ENCODE measurements around the gene ATP13A4.

Gene ATP13A4

DNA sequence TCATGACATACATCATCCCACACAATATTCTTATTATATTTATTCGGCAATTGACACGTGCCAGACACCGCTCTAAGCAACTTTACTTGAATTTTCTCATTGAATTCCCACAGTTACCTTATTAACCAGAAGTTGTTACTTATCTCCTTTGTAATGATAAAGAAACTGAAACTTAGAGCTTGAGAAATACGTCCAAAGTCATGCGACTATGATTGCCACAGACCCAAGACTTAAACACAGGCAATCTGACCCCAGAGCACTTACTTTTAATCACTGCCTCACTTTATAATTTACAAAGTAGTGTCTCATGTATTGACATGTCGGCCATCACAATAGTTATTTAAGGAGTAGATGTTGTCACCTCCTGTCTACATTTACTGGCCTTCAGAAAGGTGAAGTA lies 64.7 kb downstream of the ATP13A4 start:
- no peak for DNase-seq

DNA sequence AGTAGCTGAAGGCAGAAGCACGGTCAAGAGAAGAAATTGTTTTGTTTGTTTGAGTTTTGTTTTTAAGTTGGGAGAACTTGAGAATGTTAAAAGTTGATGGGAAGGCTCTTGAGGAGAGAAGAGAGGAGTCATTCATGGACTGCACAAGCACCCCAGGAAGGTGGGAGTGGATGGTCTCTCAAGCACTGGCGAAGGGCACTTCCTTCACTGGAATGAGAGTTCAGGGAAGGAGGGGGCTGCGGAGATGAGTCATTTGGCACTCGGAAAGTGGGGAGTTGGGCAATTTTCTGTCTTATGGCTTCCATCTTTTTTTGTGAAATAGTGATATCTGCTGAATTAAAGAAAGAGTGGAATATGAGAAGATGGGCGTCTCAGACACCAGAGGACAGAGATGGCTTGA lies 66.0 kb downstream of the ATP13A4 start:
- no peak for DNase-seq

- no peak for DNase-seq
Observed at GRCh38 chr3:193483988-193484539, 70.6 kb downstream of the ATP13A4 start.

GRCh38 chr3:193481436-193481835 lies 73.3 kb downstream of the ATP13A4 start:
- DNase-seq: no peak

- DNase-seq: no peak
Observed at GRCh38 chr3:193474446-193474845, 80.2 kb downstream of the ATP13A4 start.

- DNase-seq: no peak
Observed at GRCh38 chr3:193470710-193471109, 84.0 kb downstream of the ATP13A4 start.

GRCh38 chr3:193465992-193466608 lies 88.6 kb downstream of the ATP13A4 start:
- DNase-seq: no peak

DNA sequence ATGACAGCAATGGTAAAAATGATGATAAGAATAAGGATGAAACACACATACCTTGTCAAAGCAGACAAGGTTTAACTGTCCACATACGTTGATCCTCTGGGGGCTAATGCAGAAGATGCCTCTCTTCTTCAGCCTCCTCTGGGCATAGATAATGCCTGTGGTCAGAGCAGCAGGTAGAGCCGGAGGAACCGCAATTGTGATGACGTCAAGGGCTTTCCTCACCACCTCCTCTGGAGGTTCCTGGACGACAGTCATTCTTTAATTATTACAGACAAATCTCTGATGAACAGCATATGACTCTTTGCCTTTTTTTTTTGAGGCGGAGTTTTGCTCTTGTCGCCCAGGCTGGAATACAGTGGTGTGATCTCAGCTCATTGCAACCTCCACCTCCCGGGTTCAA lies 89.8 kb downstream of the ATP13A4 start:
- DNase-seq: no peak

DNA sequence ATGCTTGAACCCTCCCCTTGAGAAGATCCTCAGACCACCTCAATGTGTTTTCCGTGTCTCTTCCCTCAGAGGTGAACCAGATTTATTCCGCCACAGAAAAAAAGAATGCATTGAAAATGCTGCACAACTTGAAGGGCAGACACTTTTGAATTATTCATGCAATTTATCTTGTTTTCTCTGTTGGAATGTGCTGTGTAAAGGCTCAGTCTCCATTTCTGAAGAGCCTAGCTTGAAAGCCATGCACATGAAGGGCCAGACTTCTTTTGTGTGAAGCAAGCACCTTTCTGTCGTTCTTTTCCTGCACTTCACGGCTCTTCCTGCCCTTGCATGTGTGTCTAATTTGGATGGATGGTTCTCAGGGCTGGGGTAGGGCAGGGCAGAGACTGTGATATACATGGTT lies 97.2 kb downstream of the ATP13A4 start:
- DNase-seq: no peak

DNA sequence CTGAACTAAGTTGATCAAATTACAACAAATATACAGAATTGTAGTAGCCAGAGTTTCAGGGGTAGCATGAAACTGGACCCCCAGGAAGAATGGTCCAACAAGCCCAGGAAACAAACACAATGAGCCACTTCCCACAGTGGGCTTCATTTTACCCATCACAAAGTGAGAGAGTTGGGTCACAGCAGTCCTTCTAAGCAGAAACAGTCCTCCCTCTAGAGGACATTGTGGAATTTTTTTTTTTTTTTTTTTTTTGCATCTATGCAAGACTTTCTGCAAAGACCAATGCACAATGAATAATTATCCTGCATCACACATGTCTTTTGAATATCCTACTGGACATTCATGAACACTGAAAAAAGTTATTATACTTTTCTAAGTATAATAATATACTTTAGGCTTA lies 102.4 kb downstream of the ATP13A4 start:
- no peak for DNase-seq

DNA sequence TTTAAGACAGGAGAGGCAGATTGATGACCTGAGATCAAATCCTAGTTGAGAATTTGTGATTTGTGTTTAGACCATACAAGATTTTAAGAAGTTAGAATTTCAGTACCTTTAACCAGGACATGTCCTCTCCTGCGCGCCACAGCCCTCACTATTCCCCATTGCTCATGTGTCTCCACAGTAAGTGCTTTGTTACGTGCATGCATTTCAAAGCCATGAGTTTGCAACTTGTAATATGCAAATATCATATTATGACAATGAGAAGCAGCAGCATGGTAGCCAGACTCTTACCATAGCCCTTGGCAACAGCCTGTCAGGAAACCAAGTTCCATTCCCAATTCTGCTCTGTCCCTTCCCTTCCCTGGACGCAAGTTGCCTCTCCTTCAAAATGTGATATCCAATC lies 102.8 kb downstream of the ATP13A4 start:
- no peak for DNase-seq

- DNase-seq: no peak
Observed at GRCh38 chr3:193446965-193447602, 107.6 kb downstream of the ATP13A4 start.

DNA sequence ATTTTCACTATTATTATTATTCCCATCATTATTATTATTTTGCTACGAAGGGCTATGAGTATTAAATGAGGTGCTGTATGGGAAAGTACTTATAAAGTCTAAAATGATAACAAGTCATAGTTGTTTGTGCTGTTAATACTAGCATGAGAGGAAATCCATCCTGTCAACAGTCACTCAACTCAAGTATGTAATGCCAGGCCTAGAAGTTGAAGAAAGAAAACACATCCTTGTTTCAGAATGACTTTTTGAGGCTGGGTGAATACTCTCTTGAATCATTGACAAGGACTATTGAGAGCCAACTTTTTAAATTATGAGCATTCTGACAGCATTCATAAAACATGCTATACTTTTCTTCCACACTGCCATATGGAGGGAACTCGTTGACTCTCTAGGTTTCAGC lies 115.3 kb downstream of the ATP13A4 start:
- no peak for DNase-seq

GRCh38 chr3:193418576-193419373 lies 135.9 kb downstream of the ATP13A4 start:
- no peak for DNase-seq

GRCh38 chr3:193416629-193417028 lies 138.1 kb downstream of the ATP13A4 start:
- no peak for DNase-seq

- no peak for DNase-seq
Observed at GRCh38 chr3:193407688-193408087, 147.0 kb downstream of the ATP13A4 start.

DNA sequence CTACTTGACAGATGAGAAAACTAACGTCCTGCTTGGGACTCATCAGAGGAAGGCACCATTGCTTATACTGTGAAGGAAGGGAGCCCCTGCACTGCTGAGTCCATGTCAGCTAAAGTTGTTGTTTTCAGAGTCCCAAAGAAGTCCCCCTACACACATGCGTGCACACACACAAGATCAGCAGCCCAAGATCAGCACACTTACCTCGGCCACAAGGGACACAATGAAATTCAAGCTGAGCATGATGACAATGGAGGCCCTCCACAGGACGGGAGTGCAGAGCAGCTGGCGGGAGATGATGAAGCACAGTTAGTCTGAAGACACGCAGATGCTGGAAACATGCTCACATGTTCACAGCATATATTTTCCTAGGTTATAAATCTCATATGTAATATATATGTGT lies 147.6 kb downstream of the ATP13A4 start:
- no peak for DNase-seq

DNA sequence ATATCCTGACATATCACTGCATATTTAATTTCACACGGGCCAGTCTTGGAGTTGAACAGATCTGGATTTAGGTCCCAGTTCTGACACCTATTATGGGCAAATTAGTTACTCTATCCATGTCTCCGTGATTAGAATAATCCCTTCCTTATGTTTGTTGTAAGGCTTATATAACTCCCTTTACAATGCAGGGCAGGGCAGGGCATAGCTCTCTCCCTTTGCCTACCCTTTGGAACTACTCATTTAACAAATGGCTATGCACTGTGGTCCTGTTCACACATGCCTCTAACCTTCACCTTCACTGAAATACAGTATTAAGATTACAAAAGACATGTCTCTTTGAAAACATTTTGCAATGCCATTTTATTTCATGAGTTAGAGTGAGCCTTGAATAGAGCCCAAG lies 151.4 kb downstream of the ATP13A4 start:
- DNase-seq: no peak

DNA sequence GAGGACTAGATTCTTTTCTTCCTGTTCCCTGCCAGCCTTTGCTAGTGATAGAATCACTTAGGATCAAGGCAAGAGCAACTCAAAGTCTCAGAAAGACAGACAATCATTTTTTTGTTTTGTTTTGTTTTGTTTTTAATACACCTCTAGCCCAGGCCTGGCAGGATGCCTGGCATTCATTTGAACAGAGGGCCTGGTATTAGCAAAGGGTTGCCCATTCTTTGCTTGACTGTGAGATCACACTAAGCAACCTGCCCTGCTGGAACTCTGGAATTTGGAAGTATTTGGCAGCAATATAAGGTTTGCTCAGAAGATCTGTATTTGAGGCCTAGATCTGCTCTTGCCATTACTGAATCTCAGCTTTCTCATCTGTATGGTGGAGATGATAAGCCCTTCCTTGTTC lies 154.4 kb downstream of the ATP13A4 start:
- DNase-seq: no peak

DNA sequence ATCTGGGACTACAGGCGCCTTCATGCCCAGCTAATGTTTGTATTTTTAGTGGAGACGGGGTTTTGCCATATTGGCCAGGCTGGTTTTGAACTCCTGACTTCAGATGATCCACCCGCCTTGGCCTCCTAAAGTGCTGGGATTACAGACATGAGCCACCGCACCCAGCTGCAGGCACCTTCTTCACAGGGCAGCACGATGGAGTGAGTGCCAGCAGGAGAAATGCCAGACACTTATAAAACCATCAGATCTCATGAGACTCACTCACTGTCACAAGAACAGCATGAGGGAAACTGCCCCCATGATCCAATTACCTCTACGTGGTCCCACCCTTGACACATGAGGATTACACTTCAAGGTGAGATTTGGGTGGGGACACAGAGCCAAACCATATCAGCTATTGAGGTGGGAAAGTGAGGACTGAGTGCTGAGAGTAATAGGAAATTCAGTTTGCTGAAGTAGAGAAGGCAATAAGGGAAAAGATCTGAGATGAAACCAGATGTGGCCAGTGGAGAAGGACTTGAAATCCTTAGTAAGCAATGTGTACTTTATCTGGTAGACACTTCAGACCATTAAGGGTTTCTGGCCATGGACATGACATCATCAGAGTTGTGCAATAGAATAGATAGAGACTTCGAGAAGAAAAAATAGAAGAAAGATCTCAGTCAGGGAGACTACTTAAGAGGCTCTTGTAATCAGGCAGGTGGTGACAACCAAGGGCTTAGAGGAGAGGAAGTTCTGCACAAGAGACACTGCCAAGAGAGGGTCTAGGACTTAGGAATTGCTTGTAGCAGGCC lies 158.0 kb downstream of the ATP13A4 start:
- no peak for DNase-seq

- DNase-seq: no peak
Observed at GRCh38 chr3:193391902-193392301, 162.8 kb downstream of the ATP13A4 start.

- no peak for DNase-seq
Observed at GRCh38 chr3:193389335-193389734, 165.4 kb downstream of the ATP13A4 start.

DNA sequence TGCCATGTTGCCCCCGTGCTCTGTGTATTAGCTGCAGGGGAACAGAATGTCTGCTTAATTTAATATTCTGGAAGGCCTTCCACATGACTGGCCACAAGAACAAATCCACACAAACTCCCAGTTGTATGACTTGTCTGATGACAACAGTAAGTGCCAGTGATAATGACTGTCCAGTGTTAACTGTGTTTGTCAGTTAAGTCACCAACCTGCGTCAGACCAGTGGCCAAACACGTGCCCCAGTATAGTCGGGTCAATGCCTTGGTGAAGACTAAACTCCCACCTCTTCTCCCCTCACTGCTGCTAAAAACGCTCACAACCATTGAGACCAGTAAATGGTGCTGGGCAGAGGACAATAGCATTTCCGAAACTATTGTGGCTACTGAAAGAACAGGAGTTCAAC lies 166.3 kb downstream of the ATP13A4 start:
- no peak for DNase-seq
